CD14-positive monocyte (primary cell): ENCODE data around the gene MDK. TPM values are rescaled to one million over a fixed set of nuclear protein-coding genes. Genes with fewer than 3 reads are reported as not detected.

Source experiments
- DNase-seq, 3 donors: peaks; one replicate each; pipeline ENCODE4 v3.0.0-alpha.2; 2011 to 2022
- H2AFZ ChIP-seq: 2 replicates; pipeline ENCODE4 v1.6.0; 2012; ENCODE audit warnings: mild to moderate bottlenecking, low read depth, low read length, inconsistent platforms; ENCODE audit not compliant: insufficient read depth, poor library complexity, severe bottlenecking
- H3K27ac ChIP-seq, 2 donors: 1 replicate in 1 of 2; 2 replicates in 1 of 2; pipeline ENCODE4 v1.5.1; 2012 to 2013; ENCODE audit warnings: low read length in 2 of 2, control low read depth in 1 of 2, inconsistent platforms in 1 of 2, low read depth in 1 of 2, mild to moderate bottlenecking in 1 of 2
- H3K27me3 ChIP-seq, 2 donors: one replicate each; pipeline versions ENCODE4 v1.6.0 to v1.6.1; 2011 to 2013; ENCODE audit warnings: low read length in 2 of 2; ENCODE audit not compliant: control insufficient read depth in 2 of 2, insufficient read depth in 2 of 2
- H3K36me3 ChIP-seq, 2 donors: replicated peaks in 1 of 2; 1 replicate in 1 of 2; 2 replicates in 1 of 2; pipeline versions ENCODE4 v1.5.1 to v1.6.1; 2012 to 2013; ENCODE audit warnings: low read length in 2 of 2, control low read depth in 1 of 2, inconsistent platforms in 1 of 2, mild to moderate bottlenecking in 1 of 2; ENCODE audit not compliant: insufficient read depth in 2 of 2, control insufficient read depth in 1 of 2
- H3K4me1 ChIP-seq, 2 donors: 1 replicate in 1 of 2; 2 replicates in 1 of 2; pipeline versions ENCODE4 v1.5.1 to v1.6.1; 2012 to 2013; ENCODE audit warnings: low read length in 2 of 2, control low read depth in 1 of 2, inconsistent platforms in 1 of 2, mild to moderate bottlenecking in 1 of 2, moderate library complexity in 1 of 2; ENCODE audit not compliant: insufficient read depth in 2 of 2, control insufficient read depth in 1 of 2
- H3K4me2 ChIP-seq: replicated peaks from 2 replicates; pipeline ENCODE3; 2012; ENCODE audit warnings: low read length, moderate library complexity, mild to moderate bottlenecking; ENCODE audit not compliant: poor library complexity, severe bottlenecking; ENCODE audit errors: extremely low read depth
- H3K4me3 ChIP-seq, 3 experiments: fragments of 200-600 bp in 1 of 3; sonication (generic) in 1 of 3; replicated peaks in 1 of 3; 1 replicate in 2 of 3; 2 replicates in 1 of 3; pipeline ENCODE4 v1.5.1; 2011 to 2013; ENCODE audit warnings: low read length in 3 of 3, mild to moderate bottlenecking in 3 of 3, control low read depth in 2 of 3, low read depth in 2 of 3, inconsistent platforms in 1 of 3, moderate library complexity in 1 of 3
- H3K79me2 ChIP-seq: 2 replicates; pipeline ENCODE4 v1.6.0; 2012; ENCODE audit warnings: mild to moderate bottlenecking, control low read depth, inconsistent platforms, low read length, moderate library complexity; ENCODE audit not compliant: insufficient read depth
- H3K9ac ChIP-seq: 2 replicates; pipeline ENCODE4 v1.6.0; 2017; ENCODE audit warnings: low read length, mild to moderate bottlenecking; ENCODE audit not compliant: insufficient read depth, poor library complexity, severe bottlenecking
- H3K9me3 ChIP-seq, 2 donors: replicated peaks in 1 of 2; 1 replicate in 1 of 2; 2 replicates in 1 of 2; pipeline versions ENCODE4 v1.5.1 to v1.6.1; 2012 to 2013; ENCODE audit warnings: low read length in 2 of 2, control low read depth in 1 of 2; ENCODE audit not compliant: control insufficient read depth in 1 of 2, insufficient read depth in 1 of 2
- H4K20me1 ChIP-seq: 2 replicates; pipeline ENCODE4 v1.6.0; 2012; ENCODE audit warnings: mild to moderate bottlenecking, low read length, control low read depth, moderate library complexity; ENCODE audit not compliant: insufficient read depth
- H3K27ac Mint-ChIP-seq, 7 donors: one replicate each; pipeline ENCODE4 v1.8.0; 2020; ENCODE audit warnings: mild to moderate bottlenecking in 7 of 7, mixed read lengths in 7 of 7, moderate library complexity in 6 of 7, inconsistent platforms in 2 of 7
- H3K27me3 Mint-ChIP-seq, 3 donors: one replicate each; pipeline ENCODE4 v1.8.0; 2021 to 2022; ENCODE audit warnings: low read depth in 3 of 3, mild to moderate bottlenecking in 3 of 3, mixed read lengths in 3 of 3, moderate library complexity in 3 of 3, inconsistent platforms in 1 of 3
- H3K36me3 Mint-ChIP-seq, 2 donors: one replicate each; pipeline ENCODE4 v1.8.0; 2020; ENCODE audit warnings: mixed read lengths in 2 of 2, inconsistent platforms in 1 of 2, mild to moderate bottlenecking in 1 of 2
- H3K4me1 Mint-ChIP-seq: one replicate; pipeline ENCODE4 v1.8.0; 2020; ENCODE audit warnings: mild to moderate bottlenecking, mixed read lengths
- H3K4me3 Mint-ChIP-seq, 2 donors: one replicate each; pipeline ENCODE4 v1.8.0; 2020; ENCODE audit warnings: mild to moderate bottlenecking in 2 of 2, mixed read lengths in 2 of 2, moderate library complexity in 1 of 2
- H3K9me3 Mint-ChIP-seq, 7 donors: one replicate each; pipeline ENCODE4 v1.8.0; 2020 to 2022; ENCODE audit warnings: mixed read lengths in 7 of 7, mild to moderate bottlenecking in 6 of 7, moderate library complexity in 6 of 7, inconsistent platforms in 2 of 7
- CTCF ChIP-seq: fragments of 200-600 bp; IDR thresholded peaks from one replicate; pipeline ENCODE4 v1.8.0; 2022; ENCODE audit warnings: antibody characterized with exemption, mild to moderate bottlenecking
- WGBS: methylation state at CpG from one replicate; pipeline ENCODE4 v1.1.5; 2013; ENCODE audit warnings: missing lambda C conversion rate; ENCODE audit not compliant: insufficient coverage; 5-methylcytosine and 5-hydroxymethylcytosine counted together
- intact Hi-C, 2 donors: fragments of 100-400 bp; cut with micrococcal nuclease; formaldehyde crosslinking; loops; one replicate each; pipeline versions ENCODE4 v1.15.0 to v1.15.1; 2023
- polyA plus RNA-seq, 3 donors: library from polyadenylated mRNA; depleted of rRNA in 1 of 3; unstranded in 2 of 3; stranded (reverse) in 1 of 3; fragments of 300-500 nt in 2 of 3; fragments of >200 nt in 1 of 3; fragmentation: Illumina TruSeq in 2 of 3; gene quantifications; 1 replicate in 2 of 3; 2 replicates in 1 of 3; pipeline ENCODE4 v1.2.3, GENCODE V29; 2012 to 2021

The MDK gene
- polyA plus RNA-seq, 3 donors, result 2.8 TPM; not detected in 2

- Histone ChIP-seq H3K79me2 (no peaks in the 10 kb centered on the region), H3K36me3 (peaks cover 45 to 82% of the 10 kb centered on the region in 2 donors), H3K4me1 (no peaks in the 10 kb centered on the region), H3K4me2 (no peak overlapping the region), H3K9me3 (no peaks in the 10 kb centered on the region), H2AFZ (no peak overlapping the region), H3K27me3 (no peaks in the 10 kb centered on the region), H3K4me3 (no peak overlapping the region), H3K9ac (no peak overlapping the region), H4K20me1 (no peaks in the 10 kb centered on the region), H3K27ac (no peak overlapping the region)
- no peaks in the 10 kb centered on the region for H3K4me1 Mint-ChIP-seq
- intact Hi-C loops, result no loop called here
- WGBS, result 100% methylated on average over 6 of the region's 7 CpGs
- peaks cover 73 to 76% of the 10 kb centered on the region in 2 donors for H3K36me3 Mint-ChIP-seq
- TF ChIP-seq CTCF, result no peak
- no peaks in the 10 kb centered on the region for H3K27me3 Mint-ChIP-seq
- H3K4me3 Mint-ChIP-seq, result no peak overlapping the region
- no peaks in the 10 kb centered on the region for H3K9me3 Mint-ChIP-seq
- no peak for DNase-seq
- peak overlapping the region in 1 of 7 donors; percentile 12 for H3K27ac Mint-ChIP-seq
These were observed 36.2 kb downstream of the MDK start for GRCh38 chr11:46417711-46418110.

- peaks cover 68 to 70% of the 10 kb centered on the region in 2 donors for H3K36me3 Mint-ChIP-seq
- Histone ChIP-seq H2AFZ (no peak overlapping the region), H3K79me2 (no peaks in the 10 kb centered on the region), H3K4me2 (no peak overlapping the region), H3K27me3 (no peaks in the 10 kb centered on the region), H3K27ac (no peak overlapping the region), H4K20me1 (no peaks in the 10 kb centered on the region), H3K4me3 (no peak overlapping the region), H3K36me3 (peaks cover 43 to 75% of the 10 kb centered on the region in 2 donors), H3K4me1 (no peaks in the 10 kb centered on the region), H3K9me3 (no peaks in the 10 kb centered on the region), H3K9ac (no peak overlapping the region)
- no peak for TF ChIP-seq CTCF
- no peaks in the 10 kb centered on the region for H3K4me1 Mint-ChIP-seq
- no peak for DNase-seq
- H3K27ac Mint-ChIP-seq, result no peak overlapping the region
- intact Hi-C loops, result no loop called here
- H3K4me3 Mint-ChIP-seq, result no peak overlapping the region
- no peaks in the 10 kb centered on the region for H3K9me3 Mint-ChIP-seq
- no peaks in the 10 kb centered on the region for H3K27me3 Mint-ChIP-seq
- WGBS, result no CpG with 5 or more reads among the region's 5 CpGs
These were observed 37.3 kb downstream of the MDK start for GRCh38 chr11:46418751-46419150.
